Glutamatergic neuron (in vitro differentiated cells): ENCODE data around the gene RTL10. TPM values are rescaled to one million over a fixed set of nuclear protein-coding genes. Genes with fewer than 3 reads are reported as not detected.

Source experiments
- DNase-seq: peaks from one replicate; pipeline ENCODE4 v3.0.0; 2022
- H3K27ac Mint-ChIP-seq: one replicate; pipeline ENCODE4 v1.8.0; 2020; ENCODE audit warnings: mild to moderate bottlenecking, mixed read lengths, inconsistent platforms; ENCODE audit not compliant: unreplicated experiment
- H3K27me3 Mint-ChIP-seq: one replicate; pipeline ENCODE4 v1.8.0; 2020; ENCODE audit warnings: mild to moderate bottlenecking, moderate library complexity, mixed read lengths, inconsistent platforms; ENCODE audit not compliant: unreplicated experiment
- H3K36me3 Mint-ChIP-seq: one replicate; pipeline ENCODE4 v1.8.0; 2020; ENCODE audit warnings: mild to moderate bottlenecking, mixed read lengths, inconsistent platforms; ENCODE audit not compliant: unreplicated experiment
- H3K4me1 Mint-ChIP-seq: one replicate; pipeline ENCODE4 v1.8.0; 2020; ENCODE audit warnings: mild to moderate bottlenecking, low read depth, mixed read lengths, inconsistent platforms; ENCODE audit not compliant: unreplicated experiment
- H3K4me3 Mint-ChIP-seq: one replicate; pipeline ENCODE4 v1.8.0; 2020; ENCODE audit warnings: mild to moderate bottlenecking, mixed read lengths, inconsistent platforms; ENCODE audit not compliant: unreplicated experiment
- H3K9me3 Mint-ChIP-seq: one replicate; pipeline ENCODE4 v1.8.0; 2020; ENCODE audit warnings: mild to moderate bottlenecking, moderate library complexity, mixed read lengths, inconsistent platforms; ENCODE audit not compliant: unreplicated experiment
- total RNA-seq: library from RNA; stranded (reverse); fragmentation: NEBNext Ultra II Directional; extraction: Animal tissue kit (Norgen Biotek cat#: 25700); gene quantifications from one replicate; pipeline ENCODE4 v1.2.1, GENCODE V29; 2021; ENCODE audit not compliant: unreplicated experiment
- TF ChIP-seq, protein P1 (sequence below): fragments of 200-600 bp; sonication (generic); IDR thresholded peaks from one replicate; pipeline ENCODE4 v1.5.0; 2021; ENCODE audit not compliant: partially characterized antibody, unreplicated experiment

The RTL10 gene
- total RNA-seq, 1 donor from 2014 or later = 12.1 TPM

DNA sequence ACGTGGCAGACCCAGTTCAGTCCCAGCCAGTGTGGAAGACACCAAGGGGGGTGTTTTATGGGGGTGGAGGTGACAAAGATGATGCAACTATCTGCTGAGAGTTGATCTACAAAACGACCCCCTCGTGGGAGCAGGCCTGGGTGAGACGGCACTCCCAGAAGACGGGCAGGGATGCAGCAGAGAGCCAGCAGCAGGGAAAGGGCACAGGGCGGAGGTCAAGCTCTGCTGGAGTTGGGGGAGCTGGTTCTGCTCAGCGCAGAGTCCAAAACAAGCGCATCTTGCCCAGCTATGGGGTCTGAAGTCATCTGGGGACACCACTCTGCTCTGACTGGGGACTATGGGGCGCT lies 3.9 kb downstream of the RTL10 start:
- Mint-ChIP-seq H3K9me3 (peaks cover 6% of the 10 kb centered on the region), H3K4me3 (no peak overlapping the region), H3K27me3 (peaks cover 11% of the 10 kb centered on the region), H3K27ac (no peak overlapping the region), H3K36me3 (no peaks in the 10 kb centered on the region), H3K4me1 (peaks cover 18% of the 10 kb centered on the region)
- TF ChIP-seq, protein P1, sequence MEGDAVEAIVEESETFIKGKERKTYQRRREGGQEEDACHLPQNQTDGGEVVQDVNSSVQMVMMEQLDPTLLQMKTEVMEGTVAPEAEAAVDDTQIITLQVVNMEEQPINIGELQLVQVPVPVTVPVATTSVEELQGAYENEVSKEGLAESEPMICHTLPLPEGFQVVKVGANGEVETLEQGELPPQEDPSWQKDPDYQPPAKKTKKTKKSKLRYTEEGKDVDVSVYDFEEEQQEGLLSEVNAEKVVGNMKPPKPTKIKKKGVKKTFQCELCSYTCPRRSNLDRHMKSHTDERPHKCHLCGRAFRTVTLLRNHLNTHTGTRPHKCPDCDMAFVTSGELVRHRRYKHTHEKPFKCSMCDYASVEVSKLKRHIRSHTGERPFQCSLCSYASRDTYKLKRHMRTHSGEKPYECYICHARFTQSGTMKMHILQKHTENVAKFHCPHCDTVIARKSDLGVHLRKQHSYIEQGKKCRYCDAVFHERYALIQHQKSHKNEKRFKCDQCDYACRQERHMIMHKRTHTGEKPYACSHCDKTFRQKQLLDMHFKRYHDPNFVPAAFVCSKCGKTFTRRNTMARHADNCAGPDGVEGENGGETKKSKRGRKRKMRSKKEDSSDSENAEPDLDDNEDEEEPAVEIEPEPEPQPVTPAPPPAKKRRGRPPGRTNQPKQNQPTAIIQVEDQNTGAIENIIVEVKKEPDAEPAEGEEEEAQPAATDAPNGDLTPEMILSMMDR = no peak
- no peak for DNase-seq

DNA sequence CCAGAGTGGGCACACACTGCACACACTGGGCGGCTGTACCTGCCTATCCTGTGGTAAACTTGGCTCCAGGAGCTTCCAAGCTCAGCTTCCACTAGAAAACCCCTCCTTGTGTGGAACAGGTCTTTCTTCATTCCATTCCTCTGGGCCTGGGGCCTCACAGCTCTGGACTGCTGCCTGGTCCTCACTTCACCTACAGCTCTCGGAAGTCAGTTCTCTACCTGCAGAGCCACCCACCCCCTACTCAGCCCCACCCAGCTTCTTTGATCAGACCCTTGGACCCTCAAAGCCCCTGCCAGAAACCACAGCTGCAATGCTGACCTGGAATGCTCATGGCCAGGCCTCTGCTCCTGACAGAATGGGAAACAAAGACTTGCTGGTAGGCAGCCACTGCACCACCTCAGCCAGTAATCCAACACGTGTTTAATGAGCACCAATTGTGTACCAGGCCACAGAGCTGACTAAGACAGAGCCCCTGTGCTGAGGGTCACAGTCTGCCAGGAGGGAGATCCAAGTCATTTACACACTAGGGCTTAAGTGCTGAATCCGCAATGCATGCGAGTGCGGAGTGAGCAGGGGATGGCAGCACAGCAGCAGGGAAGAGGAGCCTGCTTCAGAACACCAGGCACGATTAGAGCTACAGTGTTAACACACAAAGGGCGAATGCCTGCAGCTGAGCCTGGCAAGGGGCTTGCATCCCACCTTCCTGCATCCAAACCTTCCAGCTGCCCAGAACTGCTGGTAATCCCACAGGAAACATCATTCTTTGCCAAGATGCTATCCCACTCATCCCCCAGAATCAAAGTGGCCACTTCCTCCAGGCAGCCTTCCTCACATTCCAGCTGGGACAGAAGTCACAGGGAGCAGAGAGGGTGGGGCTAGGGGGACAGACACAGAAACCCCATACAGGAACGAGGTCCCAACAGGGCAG lies 4.6 kb downstream of the RTL10 start:
- DNase-seq = no peak
- no peak overlapping the region for H3K4me3 Mint-ChIP-seq
- no peaks in the 10 kb centered on the region for H3K36me3 Mint-ChIP-seq
- peaks cover 18% of the 10 kb centered on the region for H3K4me1 Mint-ChIP-seq
- H3K27ac Mint-ChIP-seq = no peak overlapping the region
- TF ChIP-seq, protein P1 = no peak
- peaks cover 11% of the 10 kb centered on the region for H3K27me3 Mint-ChIP-seq
- H3K9me3 Mint-ChIP-seq = peaks cover 6% of the 10 kb centered on the region

DNA sequence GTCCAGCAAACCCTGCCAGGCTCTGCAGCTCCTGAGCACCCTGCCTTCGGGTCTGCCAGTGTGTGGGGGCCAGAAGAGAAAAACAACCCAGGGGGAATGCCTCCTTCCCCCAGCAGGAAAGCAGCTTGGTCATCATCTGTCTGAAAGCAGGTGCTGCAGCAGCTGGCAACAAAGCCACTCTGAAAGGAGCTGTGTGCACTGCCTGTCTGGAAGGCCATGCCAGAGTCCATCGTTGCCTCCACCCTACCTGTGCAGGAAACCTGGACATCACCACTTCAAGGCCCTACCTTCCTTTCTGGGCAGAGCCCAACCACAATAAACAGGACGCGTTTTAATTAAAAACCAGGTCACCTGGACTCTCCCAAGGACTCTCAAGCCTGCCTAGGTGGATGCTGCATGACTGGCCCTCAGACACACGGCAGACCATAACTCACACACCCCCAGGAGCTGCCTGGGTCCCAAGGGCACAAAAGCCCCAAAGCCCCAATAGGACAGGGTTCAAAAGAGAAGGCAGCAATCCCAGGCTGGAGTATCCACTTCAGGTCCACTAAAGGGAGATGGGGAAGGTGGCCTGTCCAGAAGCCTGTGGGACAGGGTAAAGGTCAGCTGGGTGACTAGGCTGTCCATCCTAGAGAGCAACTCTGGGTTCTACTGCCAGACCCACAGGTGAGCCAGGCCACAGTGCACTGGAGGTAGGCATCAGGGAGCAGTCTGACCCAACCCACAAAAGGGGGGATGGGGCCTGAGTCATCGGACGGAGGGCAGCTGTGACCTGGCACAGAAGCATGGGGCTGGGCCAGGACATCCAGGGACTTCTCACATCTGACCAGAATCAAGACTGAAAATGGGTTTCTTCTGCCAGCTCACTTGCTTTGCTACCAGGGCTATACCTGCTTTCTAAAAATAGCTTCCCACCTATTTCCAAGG lies 6.1 kb downstream of the RTL10 start:
- Mint-ChIP-seq H3K27ac (no peak overlapping the region), H3K36me3 (no peaks in the 10 kb centered on the region), H3K9me3 (peaks cover 5% of the 10 kb centered on the region), H3K27me3 (peaks cover 9% of the 10 kb centered on the region), H3K4me3 (no peak overlapping the region), H3K4me1 (peaks cover 17% of the 10 kb centered on the region)
- no peak for DNase-seq
- TF ChIP-seq, protein P1 = no peak

DNA sequence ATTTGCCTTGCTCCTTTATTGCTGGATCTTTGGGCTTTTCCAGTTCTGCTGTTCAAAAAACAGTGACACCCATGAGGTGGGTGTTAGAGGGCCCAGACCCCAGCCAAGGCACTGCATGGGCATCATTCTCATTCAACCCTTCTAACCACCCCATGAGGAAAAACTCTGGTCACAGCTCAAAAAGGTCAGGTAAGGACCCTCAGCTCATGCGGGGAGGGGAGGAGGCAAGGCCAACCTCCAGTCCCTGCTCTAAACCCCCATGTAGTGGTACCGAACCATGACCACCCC lies 7.4 kb downstream of the RTL10 start:
- no peak overlapping the region for H3K27ac Mint-ChIP-seq
- peaks cover 1% of the 10 kb centered on the region for H3K9me3 Mint-ChIP-seq
- TF ChIP-seq, protein P1 = no peak
- H3K4me3 Mint-ChIP-seq = no peak overlapping the region
- DNase-seq = no peak
- no peaks in the 10 kb centered on the region for H3K36me3 Mint-ChIP-seq
- peaks cover 4% of the 10 kb centered on the region for H3K4me1 Mint-ChIP-seq
- H3K27me3 Mint-ChIP-seq = peaks cover 2% of the 10 kb centered on the region
